CD4-positive, alpha-beta memory T cell (primary cell): Measurements from ENCODE around the gene AMN1. TPM values are rescaled to one million over a fixed set of nuclear protein-coding genes. Genes with fewer than 3 reads are reported as not detected.

ENCODE experiments used
- CTCF ChIA-PET: fragments of 350-600 bp; sonication (Branson Sonifier 250); formaldehyde crosslinking; loops from one replicate; lab custom pipeline; 2021; ENCODE audit warnings: inconsistent platforms; ENCODE audit not compliant: partially characterized antibody; lab: Charles Lee
- POLR2A ChIA-PET: fragments of 350-600 bp; sonication (Branson Sonifier 250); formaldehyde crosslinking; loops from one replicate; lab custom pipeline; 2021; ENCODE audit not compliant: partially characterized antibody; lab: Charles Lee
- DNase-seq, 5 donors: peaks; one replicate each; pipeline versions ENCODE4 v3.0.0 to v3.0.0-alpha.2; 2020 to 2022; ENCODE audit warnings: mixed read lengths in 1 of 5
- H3K27ac ChIP-seq: one replicate; pipeline ENCODE4 v1.7.0; 2013; ENCODE audit warnings: low read depth, low read length
- H3K27me3 ChIP-seq: 2 replicates; pipeline ENCODE4 v1.7.0; 2013; ENCODE audit warnings: mild to moderate bottlenecking, low read length, moderate library complexity; ENCODE audit not compliant: insufficient read depth
- H3K36me3 ChIP-seq: 2 replicates; pipeline ENCODE4 v1.7.0; 2013; ENCODE audit warnings: mild to moderate bottlenecking, low read length, moderate library complexity; ENCODE audit not compliant: insufficient read depth
- H3K4me1 ChIP-seq: 2 replicates; pipeline ENCODE4 v1.7.0; 2013; ENCODE audit warnings: mild to moderate bottlenecking, low read length, moderate library complexity; ENCODE audit not compliant: insufficient read depth
- H3K4me3 ChIP-seq, 2 donors: one replicate each; pipeline ENCODE4 v1.7.0; 2013; ENCODE audit warnings: low read length in 2 of 2, mild to moderate bottlenecking in 1 of 2
- H3K9me3 ChIP-seq, 2 donors: one replicate each; pipeline ENCODE4 v1.7.0; 2013; ENCODE audit warnings: low read length in 2 of 2, control low read depth in 1 of 2; ENCODE audit not compliant: control insufficient read depth in 1 of 2
- H3K27ac Mint-ChIP-seq, 7 donors: one replicate each; pipeline ENCODE4 v1.8.0; 2020 to 2021; ENCODE audit warnings: mixed read lengths in 7 of 7, mild to moderate bottlenecking in 6 of 7, inconsistent platforms in 3 of 7, moderate library complexity in 3 of 7
- H3K27me3 Mint-ChIP-seq, 2 donors: one replicate each; pipeline ENCODE4 v1.8.0; 2020 to 2021; ENCODE audit warnings: mixed read lengths in 2 of 2
- H3K36me3 Mint-ChIP-seq, 2 donors: one replicate each; pipeline ENCODE4 v1.8.0; 2020 to 2021; ENCODE audit warnings: mixed read lengths in 2 of 2, inconsistent platforms in 1 of 2, mild to moderate bottlenecking in 1 of 2
- H3K4me1 Mint-ChIP-seq, 4 donors: one replicate each; pipeline ENCODE4 v1.8.0; 2020 to 2021; ENCODE audit warnings: mixed read lengths in 4 of 4, mild to moderate bottlenecking in 1 of 4
- H3K4me3 Mint-ChIP-seq, 8 donors: one replicate each; pipeline ENCODE4 v1.8.0; 2020 to 2021; ENCODE audit warnings: mixed read lengths in 8 of 8, mild to moderate bottlenecking in 7 of 8, moderate library complexity in 6 of 8, inconsistent platforms in 3 of 8
- H3K9me3 Mint-ChIP-seq, 8 donors: one replicate each; pipeline ENCODE4 v1.8.0; 2020 to 2021; ENCODE audit warnings: mixed read lengths in 8 of 8, mild to moderate bottlenecking in 5 of 8, inconsistent platforms in 3 of 8, moderate library complexity in 1 of 8
- intact Hi-C: fragments of 100-400 bp; cut with micrococcal nuclease; formaldehyde crosslinking; loops from one replicate; pipeline ENCODE4 v1.15.1; 2023
- polyA plus RNA-seq, 2 donors: library from polyadenylated mRNA; unstranded; fragments of 300-500 nt; fragmentation: Illumina TruSeq; gene quantifications; one replicate each; pipeline ENCODE4 v1.2.3, GENCODE V29; 2021
- total RNA-seq, 2 experiments: library from RNA; stranded (reverse); gene quantifications; one replicate each; pipeline ENCODE4 v1.2.3, GENCODE V29; 2021

Gene AMN1
- total RNA-seq (10 to 100 TPM; 15.3 to 18.4 TPM), polyA plus RNA-seq (10 to 100 TPM in 1 of 2 donors, 1 to 10 TPM in 1; 9.6 to 14.4 TPM)

- Histone ChIP-seq H3K4me1 (peaks cover 54% of the 10 kb centered on the region), H3K27me3 (no peaks in the 10 kb centered on the region), H3K27ac (peak within 1 kb of the TSS; percentile 81), H3K36me3 (no peaks in the 10 kb centered on the region), H3K9me3 (no peaks in the 10 kb centered on the region), H3K4me3 (peak within 1 kb of the TSS; percentile 88 to 99)
- ChIA-PET CTCF (interaction anchor here (0.6 to 2.8 kb wide), 8 partner anchors 11 to 264 kb away, joined by 3 to 11 read pairs (median 4); no protein-coding TSS in a partner anchor), POLR2A (interaction anchor here (0.6 to 3.5 kb wide), 46 partner anchors 8 to 407 kb away, joined by 3 to 97 read pairs (median 4); partner anchors contain the start of genes ETFBKMT and RESF1)
- intact Hi-C loops, result loop anchor here (1.0 to 5.0 kb wide), 8 partner anchors 20 to 950 kb away; partner anchors contain the start of genes DNM1L, ETFBKMT and RESF1
- Mint-ChIP-seq H3K4me3 (peak within 1 kb of the TSS; percentile 98 to 100 (median 99)), H3K36me3 (peaks cover 27 to 41% of the 10 kb centered on the region in 2 donors), H3K27me3 (no peaks in the 10 kb centered on the region), H3K4me1 (peaks cover 39 to 76% (median 55%) of the 10 kb centered on the region in 4 donors), H3K27ac (peak within 1 kb of the TSS; percentile 97 to 100 (median 99)), H3K9me3 (peaks cover 2 to 30% (median 16%) of the 10 kb centered on the region in 8 donors)
- DNase-seq, result peak; percentile 98 to 100 (median 99)
These were observed at the start of gene AMN1 for GRCh38 chr12:31728917-31729640. TSS of gene AMN1 (minus strand) at chr12:31729021. CDS start at chr12:31729008, 13 bp downstream.

- no peak overlapping the region for H3K4me3 Mint-ChIP-seq
- H3K27ac Mint-ChIP-seq, result peak overlapping the region in 6 of 7 donors; percentile 8 to 68 (median 30)
- H3K27me3 Mint-ChIP-seq, result no peaks in the 10 kb centered on the region
- Histone ChIP-seq H3K4me3 (no peak overlapping the region), H3K27me3 (no peaks in the 10 kb centered on the region), H3K9me3 (no peaks in the 10 kb centered on the region), H3K36me3 (no peaks in the 10 kb centered on the region), H3K4me1 (peaks cover 9% of the 10 kb centered on the region), H3K27ac (no peak overlapping the region)
- intact Hi-C loops, result no loop called here
- ChIA-PET POLR2A (interaction anchor here (0.6 kb wide), 1 partner anchor 201 kb away, joined by 3 read pairs; no protein-coding TSS in a partner anchor), CTCF (interaction anchor here (1.4 kb wide), 1 partner anchor 45 kb away, joined by 4 read pairs; the partner anchor contains the start of gene AMN1)
- peaks cover 0 to 4% (median 0%) of the 10 kb centered on the region in 8 donors for H3K9me3 Mint-ChIP-seq
- peaks cover 7 to 17% (median 11%) of the 10 kb centered on the region in 4 donors for H3K4me1 Mint-ChIP-seq
- peaks cover 0 to 4% of the 10 kb centered on the region in 2 donors for H3K36me3 Mint-ChIP-seq
- no peak for DNase-seq
These were observed 45.0 kb upstream of the AMN1 start for GRCh38 chr12:31773867-31774266.

DNA sequence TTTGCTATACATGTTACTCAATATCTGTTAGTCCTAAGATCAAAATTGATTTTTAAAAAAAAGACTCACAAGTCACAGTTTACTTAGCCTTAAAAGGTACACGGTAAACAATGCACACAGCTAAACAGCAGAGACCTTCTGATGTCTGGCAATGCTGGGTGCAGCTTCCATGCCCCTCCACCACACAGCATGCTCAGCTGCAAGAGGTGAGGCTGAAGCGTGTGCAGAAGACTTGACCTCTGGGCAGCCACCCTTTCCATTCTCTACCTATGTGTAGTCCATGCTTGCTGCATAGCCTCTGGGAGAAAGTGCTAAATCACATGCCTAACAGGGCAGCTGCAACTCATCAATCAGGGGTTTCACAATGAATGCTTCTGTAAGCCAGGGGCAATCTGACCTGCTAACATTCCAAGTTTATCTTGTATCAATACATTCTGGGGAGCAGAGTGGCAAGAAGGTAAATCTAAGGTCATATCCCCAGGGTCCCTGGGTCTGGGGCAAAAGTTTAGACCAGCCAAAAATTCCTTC, 44.5 kb upstream of the AMN1 start:
- CTCF ChIA-PET, result interaction anchor here (1.4 kb wide), 1 partner anchor 44 kb away, joined by 4 read pairs; the partner anchor contains the start of gene AMN1
- H3K4me1 Mint-ChIP-seq, result peaks cover 7 to 20% (median 11%) of the 10 kb centered on the region in 4 donors
- no peak for DNase-seq
- no peak overlapping the region for H3K27ac ChIP-seq
- no peak overlapping the region for H3K4me3 Mint-ChIP-seq
- intact Hi-C loops, result no loop called here
- H3K4me1 ChIP-seq, result peaks cover 9% of the 10 kb centered on the region
- no peaks in the 10 kb centered on the region for H3K9me3 ChIP-seq
- no peaks in the 10 kb centered on the region for H3K27me3 Mint-ChIP-seq
- no peaks in the 10 kb centered on the region for H3K27me3 ChIP-seq
- no peaks in the 10 kb centered on the region for H3K36me3 ChIP-seq
- H3K36me3 Mint-ChIP-seq, result peaks cover 0 to 4% of the 10 kb centered on the region in 2 donors
- POLR2A ChIA-PET, result interaction anchor here (0.6 kb wide), 1 partner anchor 202 kb away, joined by 3 read pairs; no protein-coding TSS in a partner anchor
- peaks cover 0 to 4% (median 0%) of the 10 kb centered on the region in 8 donors for H3K9me3 Mint-ChIP-seq
- H3K27ac Mint-ChIP-seq, result peak overlapping the region in 3 of 7 donors; percentile 27 to 68 (median 32)
- no peak overlapping the region for H3K4me3 ChIP-seq

DNA sequence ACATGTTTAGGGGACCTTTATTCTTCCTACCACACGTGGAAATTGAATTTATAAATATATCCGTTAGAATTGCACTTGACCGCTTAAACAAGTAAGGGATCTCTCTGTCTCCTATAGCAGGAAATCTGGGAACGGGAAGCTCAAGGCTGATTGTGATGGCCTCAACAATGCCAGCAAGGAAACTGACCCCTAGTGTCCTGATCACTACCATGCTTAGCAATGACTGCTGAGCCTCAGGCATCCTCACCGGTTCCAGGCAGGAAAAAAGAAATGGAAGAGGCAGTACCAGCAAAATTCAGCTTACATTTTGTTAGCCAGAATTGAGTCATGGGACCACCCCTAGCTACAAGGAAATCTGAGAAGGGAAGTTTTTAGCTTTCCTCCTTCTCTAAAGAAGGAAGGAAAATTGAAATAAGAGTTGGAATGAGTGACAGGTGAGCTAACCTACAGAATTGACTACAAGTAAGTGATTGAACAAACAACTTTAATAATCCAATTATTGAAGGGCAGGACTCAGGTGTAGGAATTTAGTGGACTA, 43.9 kb upstream of the AMN1 start:
- Histone ChIP-seq H3K4me1 (peaks cover 9% of the 10 kb centered on the region), H3K9me3 (no peaks in the 10 kb centered on the region), H3K36me3 (no peaks in the 10 kb centered on the region), H3K27ac (no peak overlapping the region), H3K27me3 (no peaks in the 10 kb centered on the region), H3K4me3 (no peak overlapping the region)
- ChIA-PET CTCF (interaction anchor here (1.4 kb wide), 1 partner anchor 44 kb away, joined by 4 read pairs; the partner anchor contains the start of gene AMN1), POLR2A (no interaction called here)
- H3K4me1 Mint-ChIP-seq, result peaks cover 10 to 25% (median 17%) of the 10 kb centered on the region in 4 donors
- no peaks in the 10 kb centered on the region for H3K27me3 Mint-ChIP-seq
- peaks cover 0 to 4% (median 0%) of the 10 kb centered on the region in 8 donors for H3K9me3 Mint-ChIP-seq
- intact Hi-C loops, result no loop called here
- DNase-seq, result no peak
- H3K4me3 Mint-ChIP-seq, result no peak overlapping the region
- H3K36me3 Mint-ChIP-seq, result peaks cover 0 to 4% of the 10 kb centered on the region in 2 donors
- peak overlapping the region in 3 of 7 donors; percentile 16 to 43 (median 33) for H3K27ac Mint-ChIP-seq

- Histone ChIP-seq H3K4me3 (no peak overlapping the region), H3K27me3 (no peaks in the 10 kb centered on the region), H3K36me3 (no peaks in the 10 kb centered on the region), H3K27ac (no peak overlapping the region), H3K4me1 (peaks cover 9% of the 10 kb centered on the region), H3K9me3 (no peaks in the 10 kb centered on the region)
- ChIA-PET CTCF (no interaction called here), POLR2A (no interaction called here)
- peaks cover 12 to 28% (median 20%) of the 10 kb centered on the region in 4 donors for H3K4me1 Mint-ChIP-seq
- no peak for DNase-seq
- H3K9me3 Mint-ChIP-seq, result peaks cover 0 to 4% (median 0%) of the 10 kb centered on the region in 8 donors
- H3K36me3 Mint-ChIP-seq, result peaks cover 0 to 4% of the 10 kb centered on the region in 2 donors
- peak overlapping the region in 1 of 7 donors; percentile 9 for H3K27ac Mint-ChIP-seq
- H3K4me3 Mint-ChIP-seq, result no peak overlapping the region
- intact Hi-C loops, result no loop called here
- H3K27me3 Mint-ChIP-seq, result no peaks in the 10 kb centered on the region
These were observed 43.4 kb upstream of the AMN1 start for GRCh38 chr12:31772186-31772585.

- H3K27ac Mint-ChIP-seq, result peak overlapping the region in 5 of 7 donors; percentile 7 to 91 (median 66)
- no peak for DNase-seq
- Histone ChIP-seq H3K9me3 (no peaks in the 10 kb centered on the region), H3K27ac (no peak overlapping the region), H3K27me3 (no peaks in the 10 kb centered on the region), H3K4me1 (no peaks in the 10 kb centered on the region), H3K36me3 (no peaks in the 10 kb centered on the region), H3K4me3 (no peak overlapping the region)
- ChIA-PET POLR2A (interaction anchor here (0.7 kb wide), 1 partner anchor 45 kb away, joined by 3 read pairs; no protein-coding TSS in a partner anchor), CTCF (interaction anchor here (1.6 kb wide), 1 partner anchor 122 kb away, joined by 3 read pairs; no protein-coding TSS in a partner anchor)
- peaks cover 0 to 4% of the 10 kb centered on the region in 2 donors for H3K36me3 Mint-ChIP-seq
- no peaks in the 10 kb centered on the region for H3K27me3 Mint-ChIP-seq
- no peak overlapping the region for H3K4me3 Mint-ChIP-seq
- H3K9me3 Mint-ChIP-seq, result peaks cover 0 to 4% (median 0%) of the 10 kb centered on the region in 8 donors
- peaks cover 5 to 20% (median 17%) of the 10 kb centered on the region in 4 donors for H3K4me1 Mint-ChIP-seq
- intact Hi-C loops, result loop anchor here (5.0 kb wide), 1 partner anchor 41 kb away; the partner anchor contains the start of gene AMN1
These were observed 39.2 kb upstream of the AMN1 start for GRCh38 chr12:31768046-31768445.
